Activated naive CD4-positive, alpha-beta T cell treated with anti-CD3 and anti-CD28 coated beads, Interleukin-2, amount 50 U/mL, for 24 hours (primary cell): ENCODE data around the gene CDCA4.

Source experiments
- H3K27ac Mint-ChIP-seq: one replicate; pipeline ENCODE4 v1.8.0; 2021; ENCODE audit warnings: mild to moderate bottlenecking, mixed read lengths
- H3K27me3 Mint-ChIP-seq: one replicate; pipeline ENCODE4 v1.8.0; 2021; ENCODE audit warnings: mixed read lengths
- H3K36me3 Mint-ChIP-seq: one replicate; pipeline ENCODE4 v1.8.0; 2021; ENCODE audit warnings: mixed read lengths
- H3K4me1 Mint-ChIP-seq: one replicate; pipeline ENCODE4 v1.8.0; 2021; ENCODE audit warnings: mixed read lengths
- H3K4me3 Mint-ChIP-seq: one replicate; pipeline ENCODE4 v1.8.0; 2021; ENCODE audit warnings: mild to moderate bottlenecking, mixed read lengths
- H3K9me3 Mint-ChIP-seq: one replicate; pipeline ENCODE4 v1.8.0; 2021; ENCODE audit warnings: mixed read lengths

Gene CDCA4

DNA sequence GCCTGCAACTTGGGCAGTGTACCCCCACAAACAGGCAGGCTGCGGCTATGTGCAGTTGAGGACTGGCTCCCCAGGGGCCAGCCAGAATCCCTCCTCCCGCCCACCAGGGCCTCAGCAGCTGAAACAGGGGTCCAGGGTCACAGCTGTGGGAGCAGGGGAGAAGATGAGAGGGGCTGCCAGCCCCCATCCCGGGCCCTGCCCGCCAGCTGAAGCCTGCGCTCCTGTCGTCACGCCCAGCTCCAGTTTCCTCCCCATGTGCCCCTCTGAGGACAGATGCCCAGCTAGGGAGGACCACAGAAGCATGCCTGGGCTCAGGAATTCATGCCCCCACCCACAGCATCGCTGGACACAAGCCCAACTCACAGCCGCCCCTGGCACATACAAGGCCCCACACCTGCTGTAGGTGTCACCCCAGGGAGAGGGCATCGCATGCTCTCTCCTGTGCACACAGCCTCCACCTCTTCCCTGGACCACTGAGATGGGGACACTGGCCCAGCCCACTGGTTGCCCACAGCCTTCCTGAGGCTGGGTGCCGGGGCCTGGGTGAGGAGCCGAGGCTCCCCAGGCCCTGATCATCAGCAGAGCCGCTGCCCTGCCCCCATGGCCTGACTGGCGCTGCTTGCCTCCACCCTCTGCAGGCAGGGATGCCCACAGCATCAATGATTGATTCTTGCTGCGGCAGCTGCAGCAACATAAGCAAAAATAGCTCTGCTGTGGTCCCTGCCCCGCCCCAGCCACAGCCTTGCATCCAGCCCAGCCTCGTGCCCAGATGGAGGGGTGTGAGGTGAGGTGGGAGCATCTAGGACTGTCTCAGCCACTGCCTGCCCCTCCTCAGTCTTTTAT is 39.0 kb downstream of the CDCA4 start:
- Mint-ChIP-seq H3K9me3 (no peaks in the 10 kb centered on the region), H3K27me3 (no peaks in the 10 kb centered on the region), H3K27ac (no peak overlapping the region), H3K4me1 (peaks cover 9% of the 10 kb centered on the region), H3K36me3 (no peaks in the 10 kb centered on the region), H3K4me3 (no peak overlapping the region)

DNA sequence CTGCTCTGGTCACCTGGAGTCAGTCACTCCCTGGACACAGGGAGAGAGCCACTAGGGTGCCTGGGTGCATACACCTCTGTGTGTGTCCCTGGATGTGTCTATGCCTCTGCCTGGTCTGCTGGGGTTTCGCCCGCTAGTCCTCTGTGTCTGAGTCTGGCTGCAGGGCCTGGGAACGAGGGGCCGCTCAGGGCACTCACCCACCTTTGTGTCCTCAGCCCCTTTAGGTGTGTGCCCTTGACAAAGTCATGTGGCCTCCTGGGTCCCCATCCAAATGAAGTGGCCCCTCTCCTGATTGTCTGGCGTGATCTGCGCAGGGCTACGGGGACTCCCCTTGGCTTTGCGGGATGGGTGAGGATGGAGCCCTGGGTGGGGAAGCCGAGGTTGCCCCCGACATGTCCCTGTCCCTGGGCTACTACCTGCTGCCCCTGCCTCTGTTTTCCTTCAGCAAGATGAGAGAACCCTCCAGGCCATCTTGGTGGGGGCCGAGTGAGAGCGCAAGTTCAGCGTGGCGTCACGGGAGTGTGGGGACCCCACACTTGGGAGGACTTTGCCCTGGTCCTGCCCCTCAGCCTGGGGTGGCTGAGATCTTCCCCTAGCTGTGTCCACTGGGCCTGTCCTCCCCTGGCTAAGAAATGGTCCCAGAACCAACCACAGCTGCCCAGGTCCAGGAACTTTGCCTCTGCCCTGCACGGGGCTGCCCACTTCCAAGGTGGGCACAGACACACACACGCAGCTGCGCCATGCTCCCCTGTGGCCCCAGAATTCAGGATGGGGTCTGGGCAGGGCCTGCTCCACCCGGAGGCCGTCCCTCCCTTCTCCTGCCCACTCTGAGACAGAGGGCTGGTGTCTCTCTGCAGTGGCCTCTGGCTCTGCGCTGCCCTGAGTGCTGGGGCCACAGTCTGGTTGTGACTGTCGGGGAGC is 40.0 kb downstream of the CDCA4 start:
- Mint-ChIP-seq H3K4me3 (no peak overlapping the region), H3K27ac (no peak overlapping the region), H3K9me3 (no peaks in the 10 kb centered on the region), H3K36me3 (no peaks in the 10 kb centered on the region), H3K4me1 (peaks cover 16% of the 10 kb centered on the region), H3K27me3 (peaks cover 4% of the 10 kb centered on the region)

DNA sequence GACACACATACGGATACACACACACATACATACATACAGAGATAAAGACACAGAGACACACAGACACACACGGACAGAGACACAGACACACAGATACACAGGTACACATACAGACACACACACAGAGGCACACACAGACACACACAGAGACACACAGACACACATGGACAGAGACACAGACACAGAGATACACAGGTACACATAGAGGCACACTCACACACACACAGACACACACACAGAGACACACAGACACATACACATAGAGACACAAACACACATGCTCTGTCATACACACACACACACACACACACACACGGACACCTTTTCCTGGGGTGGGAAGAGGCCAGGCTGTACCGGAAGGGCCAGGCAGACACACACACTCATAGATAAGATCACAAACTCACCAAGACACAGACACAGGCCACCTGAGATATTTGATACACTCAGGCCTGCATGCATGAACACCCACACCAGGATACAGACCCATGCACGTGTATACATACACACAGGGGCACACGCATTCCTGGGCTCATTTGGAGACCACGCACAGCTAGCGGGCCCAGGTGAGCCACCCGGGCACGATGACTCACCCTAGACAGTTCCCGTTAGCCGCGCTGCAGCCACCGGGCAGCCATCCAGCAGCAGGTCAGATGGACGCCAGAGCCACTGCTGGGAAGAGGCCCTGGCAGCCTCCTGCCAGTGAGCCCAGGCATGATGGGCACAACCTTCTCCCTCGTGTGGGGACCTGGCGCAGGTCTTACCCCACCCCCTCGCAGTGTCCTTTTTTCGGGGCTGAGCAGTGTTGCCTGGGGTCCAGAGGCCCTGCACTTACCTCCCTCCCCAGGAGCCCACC is 40.9 kb downstream of the CDCA4 start:
- Mint-ChIP-seq H3K9me3 (no peaks in the 10 kb centered on the region), H3K27me3 (peaks cover 4% of the 10 kb centered on the region), H3K4me3 (no peak overlapping the region), H3K27ac (no peak overlapping the region), H3K4me1 (peaks cover 16% of the 10 kb centered on the region), H3K36me3 (no peaks in the 10 kb centered on the region)

GRCh38 chr14:104978746-104979691 is 41.9 kb downstream of the CDCA4 start:
- Mint-ChIP-seq H3K4me1 (peaks cover 12% of the 10 kb centered on the region), H3K27me3 (peaks cover 4% of the 10 kb centered on the region), H3K9me3 (no peaks in the 10 kb centered on the region), H3K36me3 (no peaks in the 10 kb centered on the region), H3K4me3 (peak overlapping the region; percentile 51), H3K27ac (no peak overlapping the region)

- Mint-ChIP-seq H3K9me3 (no peaks in the 10 kb centered on the region), H3K27me3 (peaks cover 4% of the 10 kb centered on the region), H3K36me3 (no peaks in the 10 kb centered on the region), H3K27ac (no peak within 1 kb of the TSS), H3K4me3 (peak within 1 kb of the TSS; percentile 87), H3K4me1 (peaks cover 12% of the 10 kb centered on the region)
Observed at GRCh38 chr14:104977681-104978653, 42.9 kb downstream of the CDCA4 start, which contains the start of gene AHNAK2. AHNAK2 (minus strand) TSS chr14:104978374; CDS start chr14:104978237, 137 bp downstream.

DNA sequence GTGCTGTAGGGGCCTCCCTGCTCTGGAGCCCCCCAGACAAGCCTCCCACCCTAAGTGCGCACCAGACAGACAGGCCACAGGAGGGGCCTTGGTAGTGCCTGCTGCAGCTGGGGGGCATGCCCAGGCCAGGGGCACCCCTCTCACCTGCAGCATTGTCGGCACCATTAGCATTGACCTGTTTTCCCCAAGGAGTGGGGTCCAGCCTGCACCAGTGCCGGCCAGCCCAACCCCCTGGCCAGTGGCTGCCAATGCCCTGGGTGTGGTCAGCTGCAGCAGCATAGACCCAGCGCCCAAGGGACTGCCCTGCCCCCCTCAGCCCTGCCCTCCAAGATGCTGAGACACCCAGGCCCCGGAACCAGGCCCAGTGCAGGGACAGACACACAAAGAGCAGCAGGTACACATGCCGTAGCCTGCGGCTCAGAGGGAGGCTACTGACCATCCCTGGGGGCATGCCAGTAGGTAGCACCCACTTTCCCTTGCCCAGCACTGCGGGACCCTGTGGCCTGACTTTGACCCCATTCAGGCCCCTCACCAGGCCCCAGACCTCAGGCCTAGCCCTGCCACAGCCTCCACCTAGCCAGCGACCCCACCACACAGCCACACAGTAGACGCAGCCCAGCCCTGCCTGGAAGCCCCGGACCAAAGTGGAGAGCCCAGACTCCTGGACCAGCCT is 43.7 kb downstream of the CDCA4 start:
- no peaks in the 10 kb centered on the region for H3K36me3 Mint-ChIP-seq
- H3K4me1 Mint-ChIP-seq: peaks cover 12% of the 10 kb centered on the region
- peak overlapping the region; percentile 87 for H3K4me3 Mint-ChIP-seq
- no peaks in the 10 kb centered on the region for H3K9me3 Mint-ChIP-seq
- no peak overlapping the region for H3K27ac Mint-ChIP-seq
- H3K27me3 Mint-ChIP-seq: peaks cover 4% of the 10 kb centered on the region

GRCh38 chr14:104976198-104977007 is 44.5 kb downstream of the CDCA4 start:
- peaks cover 4% of the 10 kb centered on the region for H3K27me3 Mint-ChIP-seq
- H3K36me3 Mint-ChIP-seq: no peaks in the 10 kb centered on the region
- H3K4me3 Mint-ChIP-seq: peak overlapping the region; percentile 57
- H3K27ac Mint-ChIP-seq: peak overlapping the region; percentile 80
- H3K4me1 Mint-ChIP-seq: peaks cover 12% of the 10 kb centered on the region
- H3K9me3 Mint-ChIP-seq: no peaks in the 10 kb centered on the region

GRCh38 chr14:104975481-104976197 is 45.2 kb downstream of the CDCA4 start:
- H3K4me3 Mint-ChIP-seq: no peak overlapping the region
- no peak overlapping the region for H3K27ac Mint-ChIP-seq
- H3K27me3 Mint-ChIP-seq: peaks cover 4% of the 10 kb centered on the region
- H3K4me1 Mint-ChIP-seq: peaks cover 12% of the 10 kb centered on the region
- H3K9me3 Mint-ChIP-seq: no peaks in the 10 kb centered on the region
- H3K36me3 Mint-ChIP-seq: no peaks in the 10 kb centered on the region

GRCh38 chr14:104974665-104975390 is 46.1 kb downstream of the CDCA4 start:
- no peaks in the 10 kb centered on the region for H3K9me3 Mint-ChIP-seq
- H3K4me1 Mint-ChIP-seq: peaks cover 12% of the 10 kb centered on the region
- H3K27ac Mint-ChIP-seq: no peak overlapping the region
- peaks cover 4% of the 10 kb centered on the region for H3K27me3 Mint-ChIP-seq
- no peak overlapping the region for H3K4me3 Mint-ChIP-seq
- no peaks in the 10 kb centered on the region for H3K36me3 Mint-ChIP-seq

GRCh38 chr14:104974146-104974541 is 46.7 kb downstream of the CDCA4 start:
- Mint-ChIP-seq H3K9me3 (no peaks in the 10 kb centered on the region), H3K4me3 (no peak overlapping the region), H3K36me3 (no peaks in the 10 kb centered on the region), H3K4me1 (peaks cover 12% of the 10 kb centered on the region), H3K27me3 (peaks cover 6% of the 10 kb centered on the region), H3K27ac (no peak overlapping the region)

DNA sequence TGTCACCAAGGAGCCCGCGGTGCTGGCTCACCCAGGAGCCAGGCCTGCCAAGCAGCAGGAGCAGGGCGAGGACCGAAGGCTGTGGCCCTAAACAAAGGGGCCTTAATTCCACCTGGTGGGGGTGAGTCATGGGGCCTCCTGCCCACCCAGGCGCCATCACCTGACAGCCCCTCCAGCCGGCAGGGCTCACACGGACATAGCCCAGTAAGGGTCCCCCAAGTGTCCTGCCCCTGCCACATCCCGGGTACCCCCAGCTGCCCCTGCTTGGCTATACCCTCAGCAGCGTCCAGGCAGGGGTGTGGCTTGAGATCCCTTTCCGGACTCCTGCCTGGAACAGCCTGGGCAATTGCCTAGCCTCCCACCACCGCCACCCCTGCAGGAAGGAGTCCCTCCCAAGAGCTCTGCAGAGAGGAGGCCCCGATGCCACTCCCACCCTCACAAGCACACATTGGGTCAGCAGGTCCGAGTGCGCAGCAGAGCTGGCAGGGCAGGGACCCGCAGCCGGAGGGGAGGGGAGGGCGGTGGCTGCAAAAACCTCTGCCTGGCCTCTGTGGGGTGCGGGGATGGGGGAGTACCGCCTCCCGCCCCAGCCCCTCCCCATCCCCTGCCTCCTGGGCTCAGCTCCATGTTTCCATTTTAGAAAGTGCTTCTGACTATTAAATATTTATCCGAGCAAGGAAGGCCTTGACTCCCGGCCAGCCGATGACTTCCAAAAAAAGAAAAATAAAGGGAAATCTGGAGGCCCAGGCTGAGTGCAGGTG is 47.3 kb downstream of the CDCA4 start:
- H3K27ac Mint-ChIP-seq: no peak overlapping the region
- H3K36me3 Mint-ChIP-seq: no peaks in the 10 kb centered on the region
- H3K9me3 Mint-ChIP-seq: no peaks in the 10 kb centered on the region
- peaks cover 8% of the 10 kb centered on the region for H3K27me3 Mint-ChIP-seq
- peaks cover 12% of the 10 kb centered on the region for H3K4me1 Mint-ChIP-seq
- H3K4me3 Mint-ChIP-seq: no peak overlapping the region
